T-helper 1 cell treated with Interleukin-12 subunit alpha and Interleukin-12 subunit beta and Interleukin-4 antibody, amounts not matched to agents 30 ng/mL and 1 ng/mL, for 36 hours (primary cell): ENCODE data around the gene BOC. TPM values are rescaled to one million over a fixed set of nuclear protein-coding genes. Genes with fewer than 3 reads are reported as not detected.
"Not testable (repeated sequence)": the region's sequence is repeated elsewhere in the genome, so short reads cannot be mapped to it uniquely, and the experiment has no call there.

Source experiments
- intact Hi-C: fragments of 100-400 bp; cut with micrococcal nuclease; formaldehyde crosslinking; loops from one replicate; pipeline ENCODE4 v1.15.1; 2024
- total RNA-seq: library from RNA; stranded (reverse); gene quantifications from 2 replicates; pipeline ENCODE4 v1.2.3, GENCODE V29; 2022

Gene BOC, protein sequence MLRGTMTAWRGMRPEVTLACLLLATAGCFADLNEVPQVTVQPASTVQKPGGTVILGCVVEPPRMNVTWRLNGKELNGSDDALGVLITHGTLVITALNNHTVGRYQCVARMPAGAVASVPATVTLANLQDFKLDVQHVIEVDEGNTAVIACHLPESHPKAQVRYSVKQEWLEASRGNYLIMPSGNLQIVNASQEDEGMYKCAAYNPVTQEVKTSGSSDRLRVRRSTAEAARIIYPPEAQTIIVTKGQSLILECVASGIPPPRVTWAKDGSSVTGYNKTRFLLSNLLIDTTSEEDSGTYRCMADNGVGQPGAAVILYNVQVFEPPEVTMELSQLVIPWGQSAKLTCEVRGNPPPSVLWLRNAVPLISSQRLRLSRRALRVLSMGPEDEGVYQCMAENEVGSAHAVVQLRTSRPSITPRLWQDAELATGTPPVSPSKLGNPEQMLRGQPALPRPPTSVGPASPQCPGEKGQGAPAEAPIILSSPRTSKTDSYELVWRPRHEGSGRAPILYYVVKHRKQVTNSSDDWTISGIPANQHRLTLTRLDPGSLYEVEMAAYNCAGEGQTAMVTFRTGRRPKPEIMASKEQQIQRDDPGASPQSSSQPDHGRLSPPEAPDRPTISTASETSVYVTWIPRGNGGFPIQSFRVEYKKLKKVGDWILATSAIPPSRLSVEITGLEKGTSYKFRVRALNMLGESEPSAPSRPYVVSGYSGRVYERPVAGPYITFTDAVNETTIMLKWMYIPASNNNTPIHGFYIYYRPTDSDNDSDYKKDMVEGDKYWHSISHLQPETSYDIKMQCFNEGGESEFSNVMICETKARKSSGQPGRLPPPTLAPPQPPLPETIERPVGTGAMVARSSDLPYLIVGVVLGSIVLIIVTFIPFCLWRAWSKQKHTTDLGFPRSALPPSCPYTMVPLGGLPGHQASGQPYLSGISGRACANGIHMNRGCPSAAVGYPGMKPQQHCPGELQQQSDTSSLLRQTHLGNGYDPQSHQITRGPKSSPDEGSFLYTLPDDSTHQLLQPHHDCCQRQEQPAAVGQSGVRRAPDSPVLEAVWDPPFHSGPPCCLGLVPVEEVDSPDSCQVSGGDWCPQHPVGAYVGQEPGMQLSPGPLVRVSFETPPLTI
- 0.37 and 0.54 TPM in 2 replicates for total RNA-seq

DNA sequence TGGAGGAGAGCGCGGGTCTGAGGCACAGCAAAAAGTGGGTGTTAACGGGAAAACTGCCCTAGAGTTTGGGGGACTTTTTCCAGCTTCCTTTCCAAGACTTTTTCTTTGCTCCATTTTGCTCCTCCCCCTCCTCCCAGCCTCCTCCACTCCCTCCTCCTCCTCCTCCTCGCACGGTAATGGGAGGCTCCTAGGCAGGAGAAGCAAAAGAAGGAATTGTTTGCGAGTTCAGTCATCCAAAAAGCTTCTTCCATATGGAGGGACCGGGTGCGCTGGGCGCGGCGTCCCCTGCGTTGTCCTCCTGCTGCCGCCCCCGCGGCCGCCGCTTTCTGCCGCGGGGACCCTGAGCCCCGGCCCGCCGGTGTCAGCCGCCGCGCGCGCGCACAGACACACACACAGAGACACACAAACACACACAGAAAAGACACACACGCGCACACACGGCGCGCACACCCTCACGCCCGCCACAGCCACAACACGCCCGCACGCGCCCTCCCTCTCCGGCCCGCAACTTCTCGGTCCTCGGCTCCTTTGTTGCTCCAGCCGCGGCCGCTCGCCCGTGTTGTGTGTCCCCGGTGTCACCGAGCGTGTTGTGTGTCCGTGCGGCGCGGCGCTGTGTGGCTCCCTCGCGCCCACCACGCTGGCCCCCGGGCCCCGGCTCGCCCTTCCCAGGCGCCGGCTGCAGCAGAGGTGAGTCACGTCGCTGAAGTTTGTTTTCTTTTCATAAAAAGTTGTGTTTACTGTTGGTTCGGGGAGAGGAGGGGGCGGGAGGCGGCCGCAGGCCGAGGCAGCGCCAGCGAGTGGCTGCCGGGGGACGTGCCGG, at the start of gene BOC:
BOC (plus strand) TSS at position 228 of the 820 bp plus-strand sequence. CDS start 38,246 bp downstream, outside the sequence.
- intact Hi-C loops, result no loop called here

DNA sequence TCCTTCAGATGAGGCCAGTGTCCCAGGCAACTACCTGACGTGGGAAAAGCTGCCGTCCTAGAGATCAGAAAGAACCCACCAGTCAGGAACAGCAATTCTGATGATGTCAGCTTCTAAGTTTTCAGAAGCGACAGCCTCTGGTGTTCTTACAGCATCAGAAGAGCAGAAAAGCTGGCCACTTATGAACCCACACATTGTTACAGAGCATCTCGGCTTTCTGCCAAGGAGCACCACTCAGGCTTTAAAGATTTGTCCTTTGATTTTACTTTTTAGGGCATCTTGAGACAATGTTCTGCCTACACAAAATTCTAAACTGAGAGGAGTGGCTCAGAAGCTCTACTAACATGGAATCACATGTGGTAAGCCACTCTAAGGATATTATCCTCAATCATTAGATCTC, 49.7 kb upstream of the BOC start:
- intact Hi-C loops, result no loop called here

DNA sequence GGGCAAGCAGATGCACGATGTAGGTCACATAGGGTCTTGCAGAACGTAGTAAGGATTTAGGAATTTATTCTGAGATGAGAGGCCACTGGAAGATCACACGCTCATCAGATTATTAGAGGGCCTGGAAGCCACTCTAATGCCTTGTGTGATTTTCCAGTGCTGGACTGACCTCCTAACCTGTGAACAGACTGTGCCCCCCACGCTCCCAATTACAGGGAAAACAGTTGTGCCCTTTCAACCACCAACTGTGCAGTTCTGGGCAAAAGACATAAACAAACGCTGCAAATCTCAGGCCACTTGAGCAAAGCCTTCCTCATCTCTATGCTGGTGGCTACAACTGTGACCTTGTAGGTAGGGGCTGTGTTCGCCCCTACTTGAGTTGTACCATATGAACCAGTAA, 48.2 kb upstream of the BOC start:
- intact Hi-C loops, result no loop called here

DNA sequence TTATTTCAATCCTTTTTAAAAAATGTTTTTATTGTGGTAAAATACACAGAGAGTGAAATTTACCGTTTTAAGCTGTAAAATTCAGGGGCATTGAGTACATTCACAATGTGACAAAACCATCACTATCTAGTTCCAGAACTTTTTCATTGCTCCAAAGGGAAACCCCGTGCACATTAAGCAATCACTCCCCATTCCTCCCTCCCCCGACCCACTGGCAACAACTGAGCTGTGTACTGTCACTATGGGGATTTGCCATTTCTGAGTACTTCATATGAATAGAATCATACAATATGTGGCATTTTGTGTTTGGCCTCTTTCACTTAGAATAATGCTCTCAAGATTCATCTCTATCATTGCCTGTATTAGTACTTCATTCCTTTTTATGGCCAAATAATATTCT, 45.5 kb upstream of the BOC start:
- intact Hi-C loops, result no loop called here

DNA sequence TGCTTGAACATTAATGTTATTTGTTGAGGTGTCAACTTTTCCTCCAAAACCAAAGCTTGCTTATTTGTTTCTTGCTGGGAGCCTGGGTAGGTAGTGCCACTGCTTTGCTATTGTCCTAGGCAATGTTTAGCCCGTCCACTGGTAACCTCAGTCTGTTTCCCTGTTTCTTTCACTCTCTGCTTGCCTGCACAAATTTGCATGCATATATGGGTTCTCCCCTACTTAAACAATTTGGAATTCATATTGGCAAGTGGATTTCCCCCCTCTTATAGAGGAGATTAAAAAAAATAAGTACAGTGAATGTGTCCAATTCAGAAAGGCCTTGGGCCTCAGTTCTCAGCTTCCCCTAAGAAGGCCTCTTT, 45.0 kb upstream of the BOC start:
- intact Hi-C loops, result no loop called here

DNA sequence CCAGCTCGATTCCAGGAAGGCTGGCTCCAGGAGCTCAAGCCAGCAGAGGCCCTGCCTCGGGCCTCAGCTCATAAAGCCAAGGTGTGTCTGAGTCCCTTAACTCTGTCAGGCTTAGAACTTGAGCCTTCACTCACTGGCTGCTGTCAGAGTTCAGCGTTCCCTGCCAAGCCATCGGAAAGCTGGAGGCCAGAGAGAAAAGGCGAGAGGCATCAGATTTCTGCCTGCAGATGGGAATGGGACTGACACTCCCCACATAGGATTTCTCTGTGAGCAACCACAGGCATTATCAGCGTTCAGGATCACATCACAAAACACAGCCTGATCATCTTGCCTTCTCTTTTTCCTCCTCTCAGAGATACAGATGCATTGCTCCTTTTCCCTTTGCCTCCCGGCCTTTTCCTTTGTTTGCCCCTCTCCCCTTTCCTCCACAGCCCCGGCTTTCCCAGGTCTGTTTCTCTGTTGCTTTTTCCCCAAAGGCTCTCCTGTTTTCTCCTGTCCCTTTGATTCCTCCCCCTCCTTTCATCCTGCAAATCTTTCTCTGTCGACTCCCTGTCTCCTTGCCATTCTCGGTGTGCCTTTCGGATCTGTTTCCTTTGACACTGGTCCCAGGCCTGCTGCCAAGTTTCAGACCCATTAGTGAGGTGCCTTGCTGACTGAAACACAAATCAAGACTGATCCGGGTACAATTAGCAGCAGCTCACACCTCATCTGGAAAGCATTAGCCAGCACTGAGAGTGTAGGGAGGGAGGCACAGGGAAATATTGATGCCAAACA, 44.5 kb upstream of the BOC start:
- intact Hi-C loops, result no loop called here

DNA sequence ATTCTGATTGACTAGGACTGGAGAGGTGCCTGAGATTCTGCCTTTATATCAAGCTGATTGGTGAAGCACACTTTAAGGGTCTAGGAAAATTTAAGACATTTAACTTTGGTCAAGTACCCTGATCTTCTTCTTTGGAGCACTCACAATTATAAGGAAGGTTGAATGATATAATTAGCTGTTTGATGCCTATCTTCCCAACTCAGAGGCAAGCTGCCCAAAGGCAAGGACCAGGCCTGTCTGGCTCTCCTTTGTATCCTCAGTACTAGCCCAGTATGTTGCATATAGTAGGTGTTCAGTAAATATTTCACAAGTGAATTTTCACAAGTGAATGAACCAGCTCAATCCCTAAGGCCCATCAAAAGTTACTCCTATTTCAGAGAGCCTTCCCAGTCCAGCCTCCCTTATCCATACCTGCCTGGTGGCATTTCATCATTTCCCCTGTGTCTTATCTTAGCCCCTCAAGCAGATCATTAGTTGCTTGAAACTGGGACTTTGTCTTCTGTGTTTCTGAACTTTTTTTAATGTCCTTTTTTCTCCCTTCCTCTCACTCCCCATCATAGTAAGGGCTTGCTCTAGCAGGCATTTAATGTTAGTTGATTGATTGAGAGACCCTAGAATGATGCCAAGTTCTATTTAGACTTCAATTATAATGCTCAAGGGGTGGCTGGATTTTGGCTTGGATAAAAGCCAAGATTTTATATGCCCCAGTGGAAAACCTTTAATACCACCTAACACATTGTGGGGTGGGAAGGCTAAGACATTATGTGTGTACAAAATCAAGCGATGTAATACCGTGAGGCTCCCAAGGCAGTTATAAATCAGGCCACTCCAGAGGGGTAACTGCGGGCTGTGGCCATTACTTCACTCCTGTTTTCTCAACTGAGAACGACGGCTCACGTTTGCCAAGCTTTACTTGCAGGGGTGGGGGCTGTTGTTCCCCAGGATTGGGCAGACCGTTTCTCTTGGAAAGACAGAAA, 43.2 kb upstream of the BOC start:
- intact Hi-C loops, result no loop called here

DNA sequence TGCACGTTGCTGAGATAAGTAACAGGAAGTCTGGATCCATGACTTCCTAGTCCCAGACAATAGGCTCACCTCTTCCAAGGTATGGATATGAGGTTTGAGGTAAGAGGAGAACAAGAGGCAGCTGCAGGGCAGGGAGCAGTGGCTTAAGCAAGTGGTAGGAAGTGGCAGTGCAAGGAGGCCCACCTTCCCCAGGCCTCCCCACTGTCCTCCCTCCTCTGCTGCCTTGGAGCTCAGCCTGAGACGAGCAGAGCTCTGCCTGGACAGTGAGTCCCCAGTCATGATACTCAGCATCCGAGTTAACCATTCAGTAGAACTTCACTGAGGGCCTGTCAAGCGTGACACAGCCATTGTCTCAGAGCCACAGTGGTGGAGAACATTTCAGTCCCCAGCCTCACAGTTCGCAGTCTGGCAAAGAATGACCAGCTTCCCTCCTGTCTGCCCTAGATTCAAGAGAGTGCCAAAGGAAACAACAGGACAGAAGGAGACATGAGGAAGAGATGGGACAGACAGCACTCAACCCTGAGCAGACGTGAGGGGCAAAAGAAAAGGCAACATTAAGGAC, 41.4 kb upstream of the BOC start:
- intact Hi-C loops, result no loop called here

DNA sequence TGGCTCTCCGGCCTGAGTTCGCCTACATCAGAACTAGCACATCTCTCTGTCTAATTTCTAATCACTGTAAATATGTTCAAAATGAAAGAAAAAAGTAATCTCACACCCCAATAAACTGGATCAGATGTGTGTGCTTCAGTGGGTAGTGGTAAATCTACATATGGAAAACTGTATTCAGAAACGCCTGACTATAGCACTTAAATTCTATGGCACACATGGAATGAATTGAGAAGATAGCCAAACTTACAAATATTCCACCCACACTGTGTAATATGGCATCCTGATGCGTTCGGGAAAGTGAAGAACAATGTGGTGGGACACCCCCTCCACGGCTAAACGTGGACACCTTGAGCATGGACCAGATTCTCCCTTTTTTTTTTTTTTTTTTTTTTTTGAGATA, 40.6 kb upstream of the BOC start:
- intact Hi-C loops, result no loop called here

DNA sequence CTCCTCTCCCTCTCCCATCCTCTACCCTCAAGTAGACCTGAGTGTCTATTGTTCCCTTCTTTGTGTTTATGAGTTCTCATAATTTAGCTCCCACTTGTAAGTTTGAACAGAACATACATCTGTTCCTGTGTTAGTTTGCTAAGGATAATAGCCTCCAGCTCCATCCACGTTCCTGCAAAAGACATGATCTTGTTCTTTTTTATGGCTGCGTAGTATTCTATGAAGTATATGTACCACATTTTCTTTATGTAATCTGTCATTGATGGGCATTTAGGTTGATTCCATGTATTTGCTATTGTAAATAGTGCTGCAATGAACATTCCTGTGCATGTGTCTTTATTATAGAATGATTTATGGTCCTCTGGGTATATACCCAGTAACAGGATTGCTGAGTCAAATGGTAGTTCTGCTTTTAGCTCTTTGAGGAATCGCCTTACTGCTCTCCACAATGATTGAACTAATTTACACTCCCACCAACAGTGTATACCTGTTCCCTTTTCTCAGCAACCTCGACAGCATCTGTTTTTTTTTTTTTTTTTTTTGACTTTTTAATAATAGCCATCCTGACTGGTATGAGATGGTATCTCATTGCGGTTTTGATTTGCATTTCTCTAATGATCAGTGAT, 39.6 kb upstream of the BOC start:
- intact Hi-C loops, result not testable (repeated sequence)

DNA sequence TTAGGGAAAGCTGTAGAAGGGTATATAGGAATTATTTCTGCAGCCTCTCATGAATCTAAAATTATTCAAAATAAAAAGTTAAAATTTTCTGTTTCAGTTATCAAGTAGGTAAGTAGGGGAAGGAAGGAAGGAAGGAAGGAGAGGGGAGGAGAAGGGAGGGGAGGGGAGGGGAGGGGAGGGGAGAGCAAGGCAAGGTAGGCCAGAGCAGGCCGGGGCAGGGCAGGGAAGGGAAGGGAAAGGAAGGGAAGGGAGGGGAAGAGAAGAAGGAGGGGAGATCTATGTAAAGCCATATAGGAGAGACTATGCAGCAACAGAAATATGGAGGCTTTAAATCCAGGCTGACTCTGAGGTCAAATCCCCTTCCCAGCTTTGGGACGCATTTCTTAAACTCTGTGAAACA, 38.3 kb upstream of the BOC start:
- intact Hi-C loops, result no loop called here

DNA sequence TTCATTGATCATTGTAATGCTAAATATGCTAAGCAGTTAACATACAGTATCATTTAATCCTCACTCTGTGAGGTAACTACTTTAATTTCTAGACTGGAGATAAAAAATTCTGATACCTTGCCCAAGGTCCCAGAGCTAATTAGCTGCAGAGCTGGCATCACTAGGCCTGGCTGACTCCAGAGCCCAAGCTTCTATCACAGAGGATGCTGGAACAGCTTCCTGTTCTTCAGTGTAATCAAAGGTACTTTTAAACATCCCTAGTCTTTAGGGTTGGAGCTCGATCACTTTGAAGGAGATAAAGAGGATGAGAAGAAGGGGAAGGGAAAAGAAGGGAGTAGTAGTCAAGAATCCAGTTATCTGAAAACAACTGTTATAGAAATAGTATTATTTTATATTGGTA, 37.1 kb upstream of the BOC start:
- intact Hi-C loops, result no loop called here

DNA sequence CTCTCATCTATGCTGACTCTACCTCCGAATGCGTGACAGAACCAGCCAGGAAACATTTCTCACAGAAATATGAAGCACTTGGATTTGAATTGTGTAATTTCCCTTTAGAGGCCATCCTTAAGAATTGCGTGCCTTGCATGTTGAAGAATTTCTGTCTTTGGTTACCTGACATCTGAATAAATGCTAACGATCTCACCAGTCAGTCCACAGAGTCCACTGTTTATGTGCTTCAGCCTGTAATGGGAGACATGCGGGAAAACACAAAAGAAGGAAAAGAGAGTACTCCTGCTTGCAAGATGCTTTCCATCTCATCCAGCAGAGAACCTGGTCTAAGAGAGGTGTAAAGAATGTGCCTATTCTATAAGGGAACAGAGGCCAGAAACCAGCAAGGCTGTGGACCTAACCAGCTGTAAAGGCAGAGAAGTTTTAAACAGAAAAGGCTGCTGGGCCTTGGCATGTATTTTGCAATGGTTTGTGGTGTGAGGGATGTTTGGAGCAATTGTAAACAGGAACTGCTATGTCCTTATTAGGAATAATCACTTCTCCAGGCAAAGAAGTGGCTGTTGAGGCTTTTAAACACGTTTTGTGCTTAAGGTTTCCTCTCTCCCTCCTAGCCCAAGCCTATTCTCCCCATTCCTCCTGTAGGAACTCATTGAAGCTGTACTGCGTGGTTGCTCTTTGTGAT, 36.4 kb upstream of the BOC start:
- intact Hi-C loops, result no loop called here

DNA sequence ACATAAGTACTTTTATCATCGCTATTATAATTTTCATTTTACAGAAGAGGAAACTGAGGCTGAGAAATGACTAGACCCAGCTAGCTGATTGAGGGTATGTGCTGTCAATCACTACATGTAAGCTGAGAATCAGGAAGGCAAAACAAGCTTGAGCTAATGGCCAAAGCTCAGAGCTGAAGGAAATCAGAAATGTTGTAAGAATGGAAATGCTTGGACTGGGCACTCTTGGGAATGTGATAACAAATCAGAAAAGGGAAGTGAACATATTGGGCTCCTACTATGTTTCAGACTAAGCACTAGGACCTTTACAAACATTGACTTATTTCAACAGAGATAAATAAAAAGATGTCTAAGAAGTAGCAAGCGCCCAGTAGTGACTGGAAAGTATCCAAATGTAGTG, 33.8 kb upstream of the BOC start:
- intact Hi-C loops, result no loop called here

DNA sequence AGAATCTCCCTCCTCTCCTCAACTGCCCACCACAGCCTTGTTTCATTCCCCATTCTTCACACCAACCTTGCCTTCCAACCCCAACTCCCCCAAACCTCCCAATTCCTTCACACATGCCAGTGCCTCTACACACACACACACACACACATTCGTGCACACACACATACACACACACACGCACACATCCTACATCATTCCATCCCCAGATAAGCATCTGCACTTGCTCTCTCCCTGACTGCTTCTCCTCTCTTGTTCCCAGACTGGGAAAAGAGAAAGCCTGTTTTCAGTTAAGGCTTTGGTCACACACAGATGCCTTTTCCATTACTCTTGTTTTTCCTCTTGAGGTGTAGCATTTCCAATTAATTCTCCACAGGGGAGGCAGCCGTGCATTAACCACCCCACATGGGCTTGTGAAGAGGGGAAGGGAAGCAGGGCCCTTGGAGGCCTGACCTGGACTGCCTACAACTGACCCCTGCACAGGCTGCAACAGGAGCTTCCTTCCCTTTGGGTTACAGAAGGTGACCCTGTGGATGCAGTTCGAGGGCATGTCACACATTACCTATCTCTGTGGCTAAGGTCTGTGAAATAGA, 32.0 kb upstream of the BOC start:
- intact Hi-C loops, result no loop called here

DNA sequence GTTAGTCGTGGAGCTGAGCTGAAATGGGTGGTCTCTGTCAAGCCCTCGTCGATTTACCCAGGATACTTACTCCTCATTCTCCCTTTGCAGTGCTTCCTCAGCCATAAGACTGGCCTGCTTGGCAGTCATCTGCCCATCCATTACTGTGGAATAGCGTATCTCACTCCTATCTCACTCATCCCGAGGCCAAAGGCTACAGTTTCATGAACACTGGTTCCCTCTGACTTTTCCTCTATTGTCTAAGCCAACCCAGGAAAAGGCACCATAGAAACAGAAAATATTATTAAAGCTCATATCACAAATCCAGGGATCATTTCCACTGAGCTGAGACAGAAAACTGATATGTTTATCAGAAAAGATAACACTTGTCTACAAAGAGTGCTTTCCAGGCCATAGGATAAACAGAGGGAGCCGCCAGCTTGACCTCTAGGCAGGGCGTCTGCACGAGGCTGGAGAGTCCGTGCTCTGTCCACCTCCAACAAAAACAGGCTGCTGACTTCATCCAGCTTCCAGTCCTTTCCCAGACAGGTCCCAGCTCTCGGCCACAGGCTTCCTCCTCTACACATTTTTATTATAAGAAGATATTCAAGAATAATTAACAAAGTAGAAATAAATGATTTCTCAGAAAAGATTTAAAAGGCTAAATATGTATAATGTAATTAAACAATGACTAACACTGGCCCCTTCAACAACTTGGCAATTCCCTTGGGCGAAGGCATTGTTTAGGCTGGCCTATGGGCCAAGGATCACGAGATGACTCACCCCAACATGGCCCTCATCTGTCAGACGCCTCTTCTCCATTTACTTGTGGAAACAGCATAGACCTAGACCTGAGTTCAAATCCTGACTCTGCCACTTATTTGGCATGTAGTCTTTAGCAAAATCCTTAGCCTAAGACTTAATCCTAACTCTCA, 27.4 kb upstream of the BOC start:
- intact Hi-C loops, result no loop called here
